Ectodermal cell (in vitro differentiated cells): ENCODE data around the gene RHOV.

ENCODE experiments used
- H3K27ac ChIP-seq: 2 replicates; pipeline ENCODE4 v1.7.0; 2013; ENCODE audit warnings: mild to moderate bottlenecking, low read depth, low read length; ENCODE audit not compliant: insufficient read depth, poor library complexity, severe bottlenecking
- H3K27me3 ChIP-seq: 2 replicates; pipeline ENCODE4 v1.7.0; 2013; ENCODE audit warnings: mild to moderate bottlenecking, low read length; ENCODE audit not compliant: insufficient read depth, control insufficient read depth, poor library complexity, severe bottlenecking
- H3K36me3 ChIP-seq: one replicate; pipeline ENCODE4 v1.7.0; 2013; ENCODE audit warnings: low read length; ENCODE audit not compliant: control insufficient read depth, insufficient read depth
- H3K4me1 ChIP-seq: one replicate; pipeline ENCODE4 v1.7.0; 2013; ENCODE audit warnings: low read length; ENCODE audit not compliant: control insufficient read depth, insufficient read depth
- H3K4me3 ChIP-seq: 2 replicates; pipeline ENCODE4 v1.7.0; 2013; ENCODE audit warnings: low read depth, low read length, control low read depth; ENCODE audit not compliant: insufficient read depth
- H3K9me3 ChIP-seq: 2 replicates; pipeline ENCODE4 v1.7.0; 2013; ENCODE audit warnings: mild to moderate bottlenecking, low read length, moderate library complexity; ENCODE audit not compliant: control insufficient read depth
- WGBS, 2 experiments: methylation state at CpG; one replicate each; pipeline ENCODE4 v1.1.7; 2013; ENCODE audit warnings: missing lambda C conversion rate in 2 of 2; 5-methylcytosine and 5-hydroxymethylcytosine counted together

The RHOV gene

GRCh38 chr15:40892447-40893012 is 18.5 kb upstream of the RHOV start:
- 91 to 92% methylated on average over 2 of the region's 2 CpGs for WGBS, 2 experiments
- H3K27me3 ChIP-seq: peaks cover 17% of the 10 kb centered on the region
- no peaks in the 10 kb centered on the region for H3K9me3 ChIP-seq
- no peak overlapping the region for H3K27ac ChIP-seq
- H3K36me3 ChIP-seq: peaks cover 6% of the 10 kb centered on the region
- H3K4me3 ChIP-seq: no peak overlapping the region
- no peaks in the 10 kb centered on the region for H3K4me1 ChIP-seq

- H3K36me3 ChIP-seq: no peaks in the 10 kb centered on the region
- no peak overlapping the region for H3K27ac ChIP-seq
- H3K9me3 ChIP-seq: no peaks in the 10 kb centered on the region
- H3K27me3 ChIP-seq: peaks cover 17% of the 10 kb centered on the region
- no peaks in the 10 kb centered on the region for H3K4me1 ChIP-seq
- H3K4me3 ChIP-seq: no peak overlapping the region
- WGBS, 2 experiments: 37 to 43% methylated on average over 4 of the region's 4 CpGs
Observed at GRCh38 chr15:40891810-40892446, 17.9 kb upstream of the RHOV start.

GRCh38 chr15:40891138-40891537 is 17.1 kb upstream of the RHOV start:
- no peak overlapping the region for H3K4me3 ChIP-seq
- H3K27ac ChIP-seq: no peak overlapping the region
- H3K4me1 ChIP-seq: no peaks in the 10 kb centered on the region

GRCh38 chr15:40889112-40889511 is 15.1 kb upstream of the RHOV start:
- Histone ChIP-seq H3K27me3 (peaks cover 17% of the 10 kb centered on the region), H3K4me3 (no peak overlapping the region), H3K36me3 (no peaks in the 10 kb centered on the region), H3K9me3 (no peaks in the 10 kb centered on the region), H3K27ac (no peak overlapping the region), H3K4me1 (no peaks in the 10 kb centered on the region)

More at GRCh38 chr15:40891138-40891537, 17.1 kb upstream of the RHOV start:
- WGBS, 2 experiments: 89 to 91% methylated on average over 5 of the region's 5 CpGs
- no peaks in the 10 kb centered on the region for H3K36me3 ChIP-seq
- H3K27me3 ChIP-seq: peaks cover 17% of the 10 kb centered on the region
- H3K9me3 ChIP-seq: no peaks in the 10 kb centered on the region

GRCh38 chr15:40886586-40886985 is 12.6 kb upstream of the RHOV start:
- no peaks in the 10 kb centered on the region for H3K27me3 ChIP-seq
- H3K36me3 ChIP-seq: no peaks in the 10 kb centered on the region
- WGBS, 2 experiments: 85 to 93% methylated on average over 1 of the region's 1 CpG
- H3K4me1 ChIP-seq: no peaks in the 10 kb centered on the region
- H3K27ac ChIP-seq: no peak overlapping the region
- H3K4me3 ChIP-seq: no peak overlapping the region
- no peaks in the 10 kb centered on the region for H3K9me3 ChIP-seq

GRCh38 chr15:40881351-40881750 is 7.3 kb upstream of the RHOV start:
- Histone ChIP-seq H3K4me1 (no peaks in the 10 kb centered on the region), H3K9me3 (no peaks in the 10 kb centered on the region), H3K4me3 (no peak overlapping the region), H3K27me3 (no peaks in the 10 kb centered on the region), H3K27ac (no peak overlapping the region), H3K36me3 (no peaks in the 10 kb centered on the region)
- WGBS, 2 experiments: 94% methylated on average over 6 of the region's 6 CpGs

- H3K9me3 ChIP-seq: no peaks in the 10 kb centered on the region
- 92 to 95% methylated on average over 6 of the region's 6 CpGs for WGBS, 2 experiments
- H3K4me3 ChIP-seq: no peak overlapping the region
- H3K36me3 ChIP-seq: no peaks in the 10 kb centered on the region
- no peak overlapping the region for H3K27ac ChIP-seq
- H3K4me1 ChIP-seq: no peaks in the 10 kb centered on the region
- peaks cover 4% of the 10 kb centered on the region for H3K27me3 ChIP-seq
Observed at GRCh38 chr15:40879609-40880008, 5.6 kb upstream of the RHOV start.

GRCh38 chr15:40878785-40879184 is 4.8 kb upstream of the RHOV start:
- WGBS, 2 experiments: 81 to 96% methylated on average over 1 of the region's 1 CpG
- Histone ChIP-seq H3K4me1 (no peaks in the 10 kb centered on the region), H3K36me3 (no peaks in the 10 kb centered on the region), H3K27me3 (peaks cover 12% of the 10 kb centered on the region), H3K27ac (no peak overlapping the region), H3K9me3 (no peaks in the 10 kb centered on the region), H3K4me3 (no peak overlapping the region)

- Histone ChIP-seq H3K27ac (no peak overlapping the region), H3K27me3 (peaks cover 23% of the 10 kb centered on the region), H3K4me1 (no peaks in the 10 kb centered on the region), H3K36me3 (no peaks in the 10 kb centered on the region), H3K9me3 (no peaks in the 10 kb centered on the region), H3K4me3 (no peak overlapping the region)
- 77 to 82% methylated on average over 2 of the region's 2 CpGs for WGBS, 2 experiments
Observed at GRCh38 chr15:40877694-40878093, 3.7 kb upstream of the RHOV start.

GRCh38 chr15:40875991-40876730 is 2.1 kb upstream of the RHOV start:
- H3K36me3 ChIP-seq: no peaks in the 10 kb centered on the region
- 92 to 95% methylated on average over 6 of the region's 6 CpGs for WGBS, 2 experiments
- H3K4me1 ChIP-seq: no peaks in the 10 kb centered on the region
- no peaks in the 10 kb centered on the region for H3K9me3 ChIP-seq
- H3K4me3 ChIP-seq: no peak overlapping the region
- peaks cover 27% of the 10 kb centered on the region for H3K27me3 ChIP-seq
- no peak overlapping the region for H3K27ac ChIP-seq
